NCI-H82 treated with DMSO at 0.1 percent for 48 hours (cell line): ENCODE data around the gene MED8.
"Not testable (repeated sequence)": the region's sequence is repeated elsewhere in the genome, so short reads cannot be mapped to it uniquely, and the experiment has no call there.

Experiments used
- DNase-seq: peaks from one replicate; lab custom pipeline; 2025; ENCODE audit not compliant: unreplicated experiment; lab: John Stamatoyannopoulos, UW

Gene MED8

GRCh38 chr1:43386676-43387075 lies 2.9 kb downstream of the MED8 start:
- DNase-seq, result no peak

- DNase-seq, result no peak
Measured at GRCh38 chr1:43383449-43383848, 6.2 kb downstream of the MED8 start.

- peak; percentile 24 for DNase-seq
Measured at GRCh38 chr1:43382027-43382779, 7.4 kb downstream of the MED8 start.

- no peak for DNase-seq
Measured at GRCh38 chr1:43381612-43382011, 8.0 kb downstream of the MED8 start.

- no peak for DNase-seq
Measured at GRCh38 chr1:43379476-43379875, 10.1 kb downstream of the MED8 start.

GRCh38 chr1:43377831-43378230 lies 11.8 kb downstream of the MED8 start:
- DNase-seq, result no peak

GRCh38 chr1:43376723-43377235 lies 12.8 kb downstream of the MED8 start:
- DNase-seq, result no peak

- DNase-seq, result no peak
Measured at GRCh38 chr1:43373066-43373940, 16.3 kb downstream of the MED8 start.

GRCh38 chr1:43372172-43372571 lies 17.4 kb downstream of the MED8 start:
- no peak for DNase-seq

GRCh38 chr1:43370564-43370963 lies 19.0 kb downstream of the MED8 start:
- DNase-seq, result no peak

- not testable (repeated sequence) for DNase-seq
Measured at GRCh38 chr1:43369779-43370178, 19.8 kb downstream of the MED8 start.

- no peak for DNase-seq
Measured at GRCh38 chr1:43368646-43369020, 21.0 kb downstream of the MED8 start.

GRCh38 chr1:43367904-43368645 lies 21.5 kb downstream of the MED8 start, which contains the start of gene ELOVL1:
Gene ELOVL1 (minus strand): TSS chr1:43368011. CDS start chr1:43365609, 2,402 bp downstream.
- DNase-seq, result peak; percentile 66

GRCh38 chr1:43367026-43367903 lies 22.3 kb downstream of the MED8 start:
- DNase-seq, result no peak

- no peak for DNase-seq
Measured at GRCh38 chr1:43366601-43367025, 23.0 kb downstream of the MED8 start.

GRCh38 chr1:43366179-43366578 lies 23.4 kb downstream of the MED8 start:
- no peak for DNase-seq

- no peak for DNase-seq
Measured at GRCh38 chr1:43365678-43366077, 23.9 kb downstream of the MED8 start.

- DNase-seq, result no peak
Measured at GRCh38 chr1:43363935-43364525, 25.6 kb downstream of the MED8 start.

- no peak for DNase-seq
Measured at GRCh38 chr1:43363283-43363934, 26.2 kb downstream of the MED8 start.
